Liver (tissue), 9 donors: ENCODE results near the gene FOXB1. TPM values are rescaled to one million over a fixed set of nuclear protein-coding genes. Genes with fewer than 3 reads are reported as not detected.

ENCODE experiments used
- DNase-seq: peaks from one replicate; pipeline ENCODE4 v3.0.0-alpha.2; 2017; ENCODE audit warnings: low spot score
- H3K27ac ChIP-seq, 2 donors: one replicate each; pipeline ENCODE4 v1.7.0; 2013; ENCODE audit warnings: inconsistent platforms in 2 of 2, low read length in 2 of 2, control low read depth in 1 of 2, low read depth in 1 of 2, mild to moderate bottlenecking in 1 of 2
- H3K27me3 ChIP-seq, 4 donors: one replicate each; pipeline versions ENCODE4 v1.6.1 to v1.7.0; 2013; ENCODE audit warnings: low read length in 3 of 4, inconsistent platforms in 1 of 4, mild to moderate bottlenecking in 1 of 4, moderate library complexity in 1 of 4; ENCODE audit not compliant: control insufficient read depth in 4 of 4, insufficient read depth in 4 of 4
- H3K36me3 ChIP-seq, 4 donors: one replicate each; pipeline versions ENCODE4 v1.6.1 to v1.7.0; 2013; ENCODE audit warnings: low read length in 3 of 4, mild to moderate bottlenecking in 3 of 4, low read depth in 1 of 4, moderate library complexity in 1 of 4; ENCODE audit not compliant: control insufficient read depth in 4 of 4, insufficient read depth in 3 of 4
- H3K4me1 ChIP-seq, 4 donors: one replicate each; pipeline versions ENCODE4 v1.6.1 to v1.7.0; 2013; ENCODE audit warnings: low read length in 3 of 4, mild to moderate bottlenecking in 3 of 4, moderate library complexity in 1 of 4; ENCODE audit not compliant: control insufficient read depth in 4 of 4, insufficient read depth in 4 of 4
- H3K4me3 ChIP-seq, 3 donors: one replicate each; pipeline versions ENCODE4 v1.6.1 to v1.7.0; 2013; ENCODE audit warnings: low read length in 3 of 3, control low read depth in 1 of 3, low read depth in 1 of 3, mild to moderate bottlenecking in 1 of 3
- H3K9ac ChIP-seq, 2 donors: one replicate each; pipeline ENCODE4 v1.7.0; 2013; ENCODE audit warnings: low read length in 2 of 2, mild to moderate bottlenecking in 2 of 2, moderate library complexity in 2 of 2, control low read depth in 1 of 2, low read depth in 1 of 2
- H3K9me3 ChIP-seq, 4 donors: one replicate each; pipeline versions ENCODE4 v1.6.1 to v1.7.0; 2013; ENCODE audit warnings: low read length in 3 of 4; ENCODE audit not compliant: control insufficient read depth in 4 of 4
- EGR1 ChIP-seq, 2 donors: IDR thresholded peaks; 2 replicates each; pipeline ENCODE4 v1.6.1; 2016 to 2018; ENCODE audit warnings: antibody characterized with exemption in 2 of 2, low read depth in 2 of 2
- FOXA1 ChIP-seq: IDR thresholded peaks from 2 replicates; pipeline ENCODE4 v1.6.1; 2016; ENCODE audit warnings: antibody characterized with exemption
- FOXA2 ChIP-seq: IDR thresholded peaks from 2 replicates; pipeline ENCODE4 v1.6.1; 2016; ENCODE audit warnings: antibody characterized with exemption
- NR2F2 ChIP-seq: IDR thresholded peaks from 2 replicates; pipeline ENCODE4 v1.6.1; 2016; ENCODE audit warnings: antibody characterized with exemption
- RAD21 ChIP-seq, 2 donors: IDR thresholded peaks; 2 replicates each; pipeline ENCODE4 v1.6.1; 2016; ENCODE audit warnings: antibody characterized with exemption in 2 of 2, mild to moderate bottlenecking in 2 of 2
- RXRA ChIP-seq, 2 donors: IDR thresholded peaks; 2 replicates each; pipeline ENCODE4 v1.6.1; 2017 to 2018; ENCODE audit warnings: antibody characterized with exemption in 2 of 2, mild to moderate bottlenecking in 1 of 2
- TAF1 ChIP-seq: conservative IDR thresholded peaks from 2 replicates; pipeline ENCODE4 v1.6.1; 2016; ENCODE audit warnings: antibody characterized with exemption, mild to moderate bottlenecking
- YY1 ChIP-seq: IDR thresholded peaks from 2 replicates; pipeline ENCODE4 v1.6.1; 2016; ENCODE audit warnings: antibody characterized with exemption, mild to moderate bottlenecking
- WGBS: extraction: QIAGEN DNeasy Blood & Tissue Kit; methylation state at CpG from one replicate; pipeline ENCODE4 v1.1.7; 2013; 5-methylcytosine and 5-hydroxymethylcytosine counted together
- polyA plus RNA-seq, 2 donors: library from polyadenylated mRNA; stranded (reverse) in 1 of 2; unstranded in 1 of 2; fragments of 200-250 nt in 1 of 2; fragments of >200 nt in 1 of 2; fragmentation: Nextera tagmentation in 1 of 2; extraction: Ambion mirVana in 1 of 2; gene quantifications; one replicate each; pipeline versions ENCODE4 v1.2.1 to v1.2.3, GENCODE V29; 2013 to 2015
- total RNA-seq, 2 donors: library from RNA; depleted of rRNA; stranded (reverse); fragments of >200 nt; gene quantifications; one replicate each; pipeline ENCODE4 v1.2.3, GENCODE V29; 2014
- TF ChIP-seq, protein P1 (sequence below): IDR thresholded peaks from 2 replicates; pipeline ENCODE4 v1.6.1; 2016; ENCODE audit warnings: antibody characterized with exemption, mild to moderate bottlenecking
- TF ChIP-seq, protein P2 (sequence below): fragments of 150-350 bp; IDR thresholded peaks from 2 replicates; pipeline ENCODE4 v1.5.1; 2017; ENCODE audit warnings: improper control_type of control experiment, low read depth, low read length; ENCODE audit not compliant: missing input control
- TF ChIP-seq, protein P3 (sequence below): IDR thresholded peaks from 2 replicates; pipeline ENCODE4 v1.6.1; 2016; ENCODE audit warnings: antibody characterized with exemption
- TF ChIP-seq, protein P4 (sequence below): IDR thresholded peaks from 2 replicates; pipeline ENCODE4 v1.6.1; 2016; ENCODE audit warnings: antibody characterized with exemption
- donor health status: healthy.
- donor health status: healthy.
- donor health status: healthy.
- donor health status: healthy.
- donor health status: healthy.

FOXB1 gene
- total and polyA plus RNA-seq, 4 donors, result not detected

DNA sequence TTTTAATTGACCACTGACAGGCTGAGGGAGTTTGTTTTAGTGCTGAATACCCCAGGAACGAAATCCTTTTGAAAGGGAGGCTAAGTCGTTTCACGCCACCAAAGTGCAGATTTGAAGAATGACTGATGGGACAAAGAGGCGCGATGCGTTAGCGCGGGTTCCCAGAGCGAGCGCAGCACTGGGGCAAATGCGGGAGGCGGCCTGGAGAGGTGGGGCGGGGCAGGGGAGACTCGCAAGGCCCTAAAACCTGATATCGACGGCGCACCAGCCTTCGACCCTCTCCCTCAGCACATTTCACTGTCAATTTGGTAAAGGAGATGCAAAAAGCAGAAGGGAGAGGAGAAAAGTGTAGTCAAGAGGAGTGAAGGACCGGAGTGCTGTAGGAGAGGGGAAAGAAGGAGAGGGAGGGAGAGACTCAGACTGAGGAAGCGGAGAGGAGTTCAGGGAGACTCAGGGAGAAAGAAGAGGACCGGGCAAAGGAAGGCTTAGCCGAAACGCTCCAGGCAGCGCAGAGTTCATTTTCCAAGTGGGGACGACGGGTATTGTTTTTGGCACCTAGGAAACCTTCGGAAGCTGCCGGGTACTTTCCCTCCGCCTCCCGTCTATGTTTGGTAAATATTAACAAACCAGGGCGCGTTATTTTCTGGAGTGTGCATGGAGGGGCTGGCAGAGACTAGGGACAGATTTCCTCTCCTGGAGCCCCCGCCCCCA, 3.8 kb upstream of the FOXB1 start:
- 6% methylated on average over 33 of the region's 33 CpGs for WGBS
- DNase-seq, result no peak
- no peak overlapping the region for H3K4me3 ChIP-seq

DNA sequence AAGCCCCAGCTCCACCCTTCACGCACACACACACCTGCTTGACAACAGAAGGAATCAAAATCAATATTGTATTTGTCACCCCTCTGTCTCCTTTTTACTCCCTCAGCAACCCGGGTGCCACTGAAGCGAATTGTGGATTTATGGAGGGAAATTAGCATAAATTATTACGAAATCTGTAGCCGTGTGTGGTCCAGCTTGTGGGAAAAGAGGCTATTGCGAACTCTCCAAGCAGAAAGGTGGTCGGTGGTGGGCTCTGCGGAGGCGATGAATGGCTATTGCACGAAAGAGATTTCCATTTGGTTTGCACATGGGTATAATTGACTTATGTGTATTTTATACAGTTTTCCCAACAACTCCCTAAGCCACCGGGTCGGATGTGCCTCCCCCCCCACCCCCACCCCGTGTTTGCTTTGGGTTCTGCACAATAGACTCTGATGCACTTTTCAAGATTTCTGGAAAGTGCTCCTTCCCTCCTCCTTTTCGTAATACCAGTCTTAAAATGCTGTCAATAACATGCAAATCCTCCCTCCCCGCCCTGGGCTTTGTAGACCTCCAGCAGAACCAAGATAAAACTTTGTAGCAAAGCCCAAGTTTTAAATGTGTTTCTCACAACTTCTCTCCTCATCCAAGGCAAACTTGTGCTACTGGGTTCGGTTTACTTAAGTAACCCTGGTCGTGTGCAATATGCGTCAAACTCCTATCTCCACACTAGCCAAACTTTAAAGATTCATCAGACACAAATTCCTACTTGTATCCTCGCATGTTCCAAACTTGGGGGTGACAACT, 3.1 kb upstream of the FOXB1 start:
- WGBS, result 9% methylated on average over 19 of the region's 19 CpGs
- Histone ChIP-seq H3K9me3 (peaks cover 0 to 3% (median 0%) of the 10 kb centered on the region in 4 donors), H3K9ac (no peak overlapping the region), H3K27ac (no peak overlapping the region), H3K4me3 (no peak overlapping the region), H3K36me3 (no peaks in the 10 kb centered on the region), H3K27me3 (peaks cover 10 to 42% (median 33%) of the 10 kb centered on the region in 4 donors), H3K4me1 (peaks cover 20 to 36% (median 28%) of the 10 kb centered on the region in 4 donors)
- no peak for TF ChIP-seq EGR1 (IDR thresholded peaks at IDR 0.05; ENCODE audit: low read depth in 2 of 2)
- TF ChIP-seq, protein P1, sequence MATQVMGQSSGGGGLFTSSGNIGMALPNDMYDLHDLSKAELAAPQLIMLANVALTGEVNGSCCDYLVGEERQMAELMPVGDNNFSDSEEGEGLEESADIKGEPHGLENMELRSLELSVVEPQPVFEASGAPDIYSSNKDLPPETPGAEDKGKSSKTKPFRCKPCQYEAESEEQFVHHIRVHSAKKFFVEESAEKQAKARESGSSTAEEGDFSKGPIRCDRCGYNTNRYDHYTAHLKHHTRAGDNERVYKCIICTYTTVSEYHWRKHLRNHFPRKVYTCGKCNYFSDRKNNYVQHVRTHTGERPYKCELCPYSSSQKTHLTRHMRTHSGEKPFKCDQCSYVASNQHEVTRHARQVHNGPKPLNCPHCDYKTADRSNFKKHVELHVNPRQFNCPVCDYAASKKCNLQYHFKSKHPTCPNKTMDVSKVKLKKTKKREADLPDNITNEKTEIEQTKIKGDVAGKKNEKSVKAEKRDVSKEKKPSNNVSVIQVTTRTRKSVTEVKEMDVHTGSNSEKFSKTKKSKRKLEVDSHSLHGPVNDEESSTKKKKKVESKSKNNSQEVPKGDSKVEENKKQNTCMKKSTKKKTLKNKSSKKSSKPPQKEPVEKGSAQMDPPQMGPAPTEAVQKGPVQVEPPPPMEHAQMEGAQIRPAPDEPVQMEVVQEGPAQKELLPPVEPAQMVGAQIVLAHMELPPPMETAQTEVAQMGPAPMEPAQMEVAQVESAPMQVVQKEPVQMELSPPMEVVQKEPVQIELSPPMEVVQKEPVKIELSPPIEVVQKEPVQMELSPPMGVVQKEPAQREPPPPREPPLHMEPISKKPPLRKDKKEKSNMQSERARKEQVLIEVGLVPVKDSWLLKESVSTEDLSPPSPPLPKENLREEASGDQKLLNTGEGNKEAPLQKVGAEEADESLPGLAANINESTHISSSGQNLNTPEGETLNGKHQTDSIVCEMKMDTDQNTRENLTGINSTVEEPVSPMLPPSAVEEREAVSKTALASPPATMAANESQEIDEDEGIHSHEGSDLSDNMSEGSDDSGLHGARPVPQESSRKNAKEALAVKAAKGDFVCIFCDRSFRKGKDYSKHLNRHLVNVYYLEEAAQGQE, result no peak
- DNase-seq, result no peak

More for the DNA sequence above, 3.8 kb upstream of the FOXB1 start:
- Histone ChIP-seq H3K27me3 (peaks cover 10 to 48% (median 35%) of the 10 kb centered on the region in 4 donors), H3K4me1 (peaks cover 13 to 28% (median 22%) of the 10 kb centered on the region in 4 donors), H3K9ac (no peak overlapping the region), H3K27ac (no peak overlapping the region), H3K36me3 (no peaks in the 10 kb centered on the region), H3K9me3 (peaks cover 0 to 3% (median 0%) of the 10 kb centered on the region in 4 donors)
- TF ChIP-seq, protein P2, sequence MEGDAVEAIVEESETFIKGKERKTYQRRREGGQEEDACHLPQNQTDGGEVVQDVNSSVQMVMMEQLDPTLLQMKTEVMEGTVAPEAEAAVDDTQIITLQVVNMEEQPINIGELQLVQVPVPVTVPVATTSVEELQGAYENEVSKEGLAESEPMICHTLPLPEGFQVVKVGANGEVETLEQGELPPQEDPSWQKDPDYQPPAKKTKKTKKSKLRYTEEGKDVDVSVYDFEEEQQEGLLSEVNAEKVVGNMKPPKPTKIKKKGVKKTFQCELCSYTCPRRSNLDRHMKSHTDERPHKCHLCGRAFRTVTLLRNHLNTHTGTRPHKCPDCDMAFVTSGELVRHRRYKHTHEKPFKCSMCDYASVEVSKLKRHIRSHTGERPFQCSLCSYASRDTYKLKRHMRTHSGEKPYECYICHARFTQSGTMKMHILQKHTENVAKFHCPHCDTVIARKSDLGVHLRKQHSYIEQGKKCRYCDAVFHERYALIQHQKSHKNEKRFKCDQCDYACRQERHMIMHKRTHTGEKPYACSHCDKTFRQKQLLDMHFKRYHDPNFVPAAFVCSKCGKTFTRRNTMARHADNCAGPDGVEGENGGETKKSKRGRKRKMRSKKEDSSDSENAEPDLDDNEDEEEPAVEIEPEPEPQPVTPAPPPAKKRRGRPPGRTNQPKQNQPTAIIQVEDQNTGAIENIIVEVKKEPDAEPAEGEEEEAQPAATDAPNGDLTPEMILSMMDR, result peak; percentile 36
- no peak for TF ChIP-seq RAD21 (IDR thresholded peaks at IDR 0.05)

DNA sequence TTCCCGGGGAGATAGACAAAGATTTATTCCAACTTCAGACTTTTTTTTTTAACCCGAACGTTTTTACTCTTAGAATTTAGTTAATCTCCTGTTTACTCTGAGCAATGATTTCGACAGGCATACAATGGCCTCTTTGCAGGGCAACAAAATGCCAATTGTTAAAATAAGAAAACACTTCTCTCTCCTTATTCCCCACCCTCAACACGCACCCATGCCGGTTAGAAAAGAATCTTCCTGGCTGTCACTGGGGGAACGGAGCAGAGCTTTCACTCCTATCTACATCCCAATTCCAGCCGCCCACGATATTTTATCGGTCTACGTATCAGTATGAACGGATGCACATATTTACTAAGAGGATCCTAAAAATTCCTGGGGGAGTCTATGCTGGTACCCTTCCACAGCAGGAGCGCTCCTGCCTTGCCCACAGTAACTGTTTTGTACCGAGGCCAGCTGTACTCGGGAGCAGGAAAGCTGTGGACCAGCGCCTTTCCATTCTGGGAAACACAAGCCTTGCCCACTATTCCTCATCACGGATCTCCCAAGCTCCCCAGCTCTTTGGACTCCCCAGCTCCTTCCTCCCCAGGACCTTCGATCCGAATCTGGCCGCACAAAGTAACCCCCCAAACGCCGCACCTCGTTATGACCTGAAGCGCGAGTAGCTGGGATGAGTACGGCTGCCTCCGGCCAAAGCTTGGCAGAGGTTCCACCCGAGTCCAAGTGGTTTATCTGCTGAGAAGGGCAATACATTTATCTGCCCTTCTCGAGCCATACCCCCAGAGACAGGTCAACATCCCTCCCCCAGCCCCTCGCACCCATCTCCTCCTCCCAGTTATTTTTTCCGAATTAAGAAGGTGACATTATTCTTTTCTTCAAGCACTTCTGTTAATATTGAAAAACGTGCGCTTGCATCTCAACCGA, 2.2 kb upstream of the FOXB1 start:
- H3K27ac ChIP-seq, result no peak overlapping the region
- H3K4me3 ChIP-seq, result no peak overlapping the region
- H3K9ac ChIP-seq, result no peak overlapping the region
- WGBS, result 8% methylated on average over 34 of the region's 34 CpGs
- peaks cover 22 to 40% (median 31%) of the 10 kb centered on the region in 4 donors for H3K4me1 ChIP-seq
- peaks cover 0 to 3% (median 0%) of the 10 kb centered on the region in 4 donors for H3K9me3 ChIP-seq
- no peaks in the 10 kb centered on the region for H3K36me3 ChIP-seq
- DNase-seq, result no peak
- peaks cover 10 to 42% (median 32%) of the 10 kb centered on the region in 4 donors for H3K27me3 ChIP-seq
- TF ChIP-seq YY1 (no peak), RAD21 (IDR thresholded peaks at IDR 0.05) (no peak), EGR1 (IDR thresholded peaks at IDR 0.05; ENCODE audit: low read depth in 2 of 2) (no peak), RXRA (IDR thresholded peaks at IDR 0.05) (no peak), TAF1 (no peak), FOXA1 (no peak), NR2F2 (no peak), FOXA2 (no peak)
- TF ChIP-seq, protein P2, result no peak
- TF ChIP-seq, protein P3, sequence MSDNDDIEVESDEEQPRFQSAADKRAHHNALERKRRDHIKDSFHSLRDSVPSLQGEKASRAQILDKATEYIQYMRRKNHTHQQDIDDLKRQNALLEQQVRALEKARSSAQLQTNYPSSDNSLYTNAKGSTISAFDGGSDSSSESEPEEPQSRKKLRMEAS, result no peak
- TF ChIP-seq, protein P4, sequence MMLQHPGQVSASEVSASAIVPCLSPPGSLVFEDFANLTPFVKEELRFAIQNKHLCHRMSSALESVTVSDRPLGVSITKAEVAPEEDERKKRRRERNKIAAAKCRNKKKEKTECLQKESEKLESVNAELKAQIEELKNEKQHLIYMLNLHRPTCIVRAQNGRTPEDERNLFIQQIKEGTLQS, result no peak
